NT2/D1 (cell line): ENCODE results near the gene PDPN.

Experiments
- SUZ12 ChIP-seq: IDR thresholded peaks from 2 replicates; pipeline ENCODE4 v1.6.1; 2011; ENCODE audit not compliant: insufficient read length, insufficient read depth; ENCODE audit errors: extremely low read depth
- YY1 ChIP-seq: IDR thresholded peaks from 2 replicates; pipeline ENCODE4 v1.6.1; 2011; ENCODE audit not compliant: insufficient read length, insufficient read depth
- ZNF274 ChIP-seq: IDR thresholded peaks from 2 replicates; pipeline ENCODE4 v1.6.1; 2011; ENCODE audit warnings: mild to moderate bottlenecking, low read depth, low read length

- TF ChIP-seq ZNF274 (no peak), YY1 (no peak), SUZ12 (no peak)
Measured at GRCh38 chr1:13590486-13590885, 6.9 kb downstream of the PDPN start.
